ENCODE results near the gene M1AP.
"Not testable (repeated sequence)": the region's sequence is repeated elsewhere in the genome, so short reads cannot be mapped to it uniquely, and the experiment has no call there.

M1AP gene

DNA sequence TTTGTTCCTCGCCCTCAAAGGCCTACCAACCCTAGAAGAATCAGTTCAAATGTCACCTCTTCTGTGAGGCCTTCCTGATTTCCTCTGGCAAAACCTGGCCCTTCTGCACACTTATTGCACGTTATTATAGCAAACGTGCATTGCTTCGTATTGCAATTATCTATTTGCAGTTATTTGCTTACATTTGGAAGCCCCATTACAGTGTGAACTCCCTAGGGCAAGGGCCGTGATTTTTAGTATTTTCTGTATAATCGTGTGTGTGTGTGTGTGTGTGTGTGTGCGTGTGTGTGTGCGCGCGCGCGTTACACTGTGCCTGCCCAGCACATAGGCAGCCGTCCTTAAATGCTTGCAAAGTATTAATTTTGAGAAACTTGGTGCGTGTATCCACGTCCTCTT, 5.5 kb upstream of the M1AP start:
- no peak for DNase-seq (ENCODE audit: low read depth in 3 of 3)

DNA sequence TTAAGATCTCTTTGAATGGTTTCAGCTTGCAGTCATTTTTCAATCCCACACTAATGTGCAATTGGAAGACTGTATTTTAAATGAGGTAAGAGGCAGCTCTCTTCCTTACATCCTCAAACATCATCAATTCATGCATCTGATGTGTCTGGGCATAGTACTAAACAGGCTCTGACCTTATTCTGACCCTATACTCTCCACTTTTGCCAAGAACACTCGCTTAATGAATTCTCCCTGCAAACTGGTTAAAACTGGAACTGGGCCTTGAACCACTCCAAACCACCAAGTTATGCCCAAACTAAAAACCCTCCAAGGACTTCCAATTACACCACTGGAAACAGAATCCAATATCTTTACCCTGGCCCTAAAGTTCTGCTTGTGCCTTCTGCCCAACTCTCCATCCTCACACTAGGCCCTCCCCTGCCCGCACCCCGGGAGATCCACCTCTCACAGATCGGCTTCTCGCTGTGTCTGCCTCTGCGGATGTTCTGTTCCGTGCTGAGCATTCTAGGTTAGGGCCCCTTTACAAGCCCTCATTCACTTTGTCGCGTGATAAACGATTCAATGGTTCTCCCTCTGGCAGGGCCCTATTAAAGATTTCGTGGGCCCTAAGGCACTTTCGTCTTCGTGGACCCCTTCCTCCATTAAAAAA, 1.2 kb downstream of the M1AP start:
- DNase-seq (ENCODE audit: low read depth in 3 of 3) = no peak

DNA sequence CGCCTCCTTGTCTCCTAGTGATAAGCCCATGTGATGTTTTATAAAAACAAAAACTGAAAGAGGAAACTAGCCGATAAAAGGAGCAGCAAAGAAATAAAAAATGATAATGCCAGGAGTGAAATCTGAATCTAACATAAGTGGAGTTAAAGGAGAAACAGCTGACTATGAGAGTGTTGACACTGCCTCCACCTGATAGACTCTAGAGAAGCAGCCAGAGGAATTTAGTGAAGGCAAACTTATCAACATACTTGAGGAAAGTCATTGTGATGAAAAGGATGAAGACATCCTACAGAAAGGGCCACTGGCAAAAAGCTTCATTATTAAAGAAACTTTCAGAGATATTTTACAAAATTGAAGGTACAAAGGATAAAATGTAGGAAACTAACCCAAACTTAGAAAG, 1.9 kb downstream of the M1AP start:
- DNase-seq (ENCODE audit: low read depth in 3 of 3) = no peak

DNA sequence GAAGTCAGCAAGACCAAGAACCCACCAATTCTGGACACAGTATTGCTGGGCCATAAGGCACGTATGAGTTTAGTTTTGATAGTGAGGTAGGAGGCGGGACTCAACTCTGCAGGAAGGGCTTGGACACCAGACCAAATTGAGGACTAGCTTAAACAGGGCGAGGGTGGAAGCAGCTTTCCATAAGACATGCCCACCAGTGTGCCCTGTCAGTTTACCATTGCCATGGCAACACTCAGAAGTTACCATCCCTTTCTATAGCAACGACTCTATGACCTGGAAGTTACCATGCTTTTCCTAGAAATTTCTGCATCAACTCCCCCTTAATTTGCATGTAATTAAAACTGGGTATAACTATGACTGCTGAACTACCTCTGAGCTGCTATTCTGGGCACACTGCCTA, 2.8 kb downstream of the M1AP start:
- no peak for DNase-seq (ENCODE audit: low read depth in 3 of 3)

DNA sequence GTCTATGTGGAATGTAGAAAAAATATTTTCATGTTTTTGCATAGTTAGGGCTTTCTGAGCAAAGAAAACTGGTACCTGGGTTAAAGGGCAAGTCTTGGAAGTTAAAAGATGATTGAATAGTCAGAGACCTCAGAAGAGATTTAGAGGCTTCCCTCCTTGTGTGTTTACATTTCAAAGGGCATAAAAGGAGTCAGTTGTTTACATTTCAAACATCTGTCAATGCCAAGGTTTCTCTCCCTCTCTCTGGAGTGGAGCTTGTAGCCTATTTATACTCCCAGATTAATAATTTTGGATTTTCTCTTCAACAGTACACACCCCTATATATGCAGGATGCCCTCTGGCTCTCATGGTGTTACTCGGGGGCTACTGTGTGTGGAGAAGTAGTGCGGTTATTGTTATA, 8.6 kb downstream of the M1AP start:
- DNase-seq (ENCODE audit: low read depth in 3 of 3) = no peak

DNA sequence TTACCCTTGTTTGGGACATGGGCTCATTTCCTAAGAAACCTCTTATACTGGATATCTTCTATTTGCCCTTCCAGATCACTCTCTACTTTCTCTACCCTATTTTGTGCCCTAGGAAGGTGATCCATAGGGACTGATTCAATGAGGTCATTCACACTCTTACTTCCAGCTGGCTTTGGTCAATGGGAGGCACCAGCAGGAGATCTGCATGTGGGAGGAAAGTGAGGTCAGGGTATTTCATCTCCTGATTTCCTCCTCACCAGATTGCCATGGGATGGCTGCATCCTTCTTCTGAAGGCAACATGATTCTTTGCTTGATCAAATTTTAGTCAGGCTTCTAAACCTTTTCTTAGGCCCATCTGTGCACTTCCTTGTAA, 15.2 kb downstream of the M1AP start:
- DNase-seq (ENCODE audit: low read depth in 3 of 3) = no peak

DNA sequence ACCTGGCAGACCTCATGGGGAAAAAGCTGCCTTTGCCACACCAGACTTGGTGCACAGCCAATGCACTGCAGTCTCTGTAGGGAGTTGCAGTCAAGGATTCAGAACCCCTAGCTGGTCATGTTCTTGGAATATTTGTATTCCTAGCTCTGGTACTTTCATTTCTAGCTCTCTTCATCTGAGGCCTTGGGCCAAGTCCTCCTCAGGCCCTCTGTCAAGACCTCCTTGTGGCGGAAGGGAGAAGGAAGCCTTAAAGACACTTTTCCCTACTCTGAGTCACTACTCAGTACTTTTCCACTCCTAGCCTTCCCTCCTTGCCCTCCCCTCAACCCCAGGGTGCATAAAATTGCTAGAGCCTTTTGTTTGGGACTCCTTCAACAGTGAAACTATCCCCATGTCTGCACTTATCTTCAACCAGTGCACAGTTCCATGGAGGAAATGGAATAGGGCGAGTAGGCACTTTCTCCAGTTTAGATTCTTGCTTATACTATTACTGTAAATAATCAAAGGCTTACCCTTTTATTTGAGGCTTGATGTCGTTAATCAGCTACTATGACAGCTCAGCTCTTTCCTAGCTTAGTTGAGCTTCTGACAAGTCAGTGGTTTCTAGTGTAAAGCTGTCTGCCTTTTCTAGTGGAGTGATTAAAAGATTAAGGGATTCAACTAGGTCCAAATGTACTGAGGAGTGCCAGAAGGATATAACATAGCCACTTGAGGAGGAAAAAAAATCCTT, 15.8 kb downstream of the M1AP start:
- DNase-seq (ENCODE audit: low read depth in 3 of 3) = no peak

DNA sequence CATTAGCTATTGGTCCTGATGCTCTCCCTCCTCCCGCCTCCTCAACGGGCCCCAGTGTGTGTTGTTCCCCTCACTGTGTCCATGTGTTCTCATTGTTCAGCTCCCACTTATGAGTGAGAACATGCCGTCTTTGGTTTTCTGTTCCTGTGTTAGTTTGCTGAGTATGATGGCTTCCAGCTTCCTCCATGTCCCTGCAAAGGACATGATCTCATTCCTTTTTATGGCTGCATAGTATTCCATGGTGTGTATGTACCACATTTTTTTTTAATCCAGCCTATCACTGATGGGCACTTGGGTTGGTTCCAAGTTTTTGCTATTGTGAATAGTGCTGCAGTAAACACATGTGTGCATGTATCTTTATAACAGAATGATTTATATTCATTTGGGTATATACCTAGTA, 17.7 kb downstream of the M1AP start:
- DNase-seq (ENCODE audit: low read depth in 3 of 3) = not testable (repeated sequence)

DNA sequence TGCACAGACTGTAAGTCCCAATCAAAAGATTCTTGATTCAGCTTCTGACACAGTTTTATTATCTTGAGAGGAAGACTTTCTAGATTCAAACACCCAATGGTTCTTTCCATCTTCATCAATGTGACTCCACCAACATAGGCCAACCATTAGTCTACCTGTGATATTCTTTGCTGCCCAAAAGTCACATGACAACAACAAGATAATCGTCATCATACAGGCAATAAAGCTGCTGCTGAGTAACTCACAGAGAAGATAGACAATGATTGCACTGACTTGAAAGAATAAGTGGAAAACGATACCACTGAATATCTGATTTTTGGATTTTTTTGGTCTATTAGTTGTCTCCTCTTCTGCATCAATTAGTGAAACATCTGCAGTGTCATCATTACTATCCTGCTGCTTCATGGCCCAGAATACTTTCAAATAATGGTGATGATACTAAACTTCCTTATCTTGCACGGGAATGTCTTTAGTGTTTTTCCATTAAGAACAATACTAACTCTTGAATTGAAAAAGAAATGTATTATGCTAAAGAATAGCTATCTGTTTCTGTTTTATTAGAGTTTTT, 19.5 kb downstream of the M1AP start:
- no peak for DNase-seq (ENCODE audit: low read depth in 3 of 3)

DNA sequence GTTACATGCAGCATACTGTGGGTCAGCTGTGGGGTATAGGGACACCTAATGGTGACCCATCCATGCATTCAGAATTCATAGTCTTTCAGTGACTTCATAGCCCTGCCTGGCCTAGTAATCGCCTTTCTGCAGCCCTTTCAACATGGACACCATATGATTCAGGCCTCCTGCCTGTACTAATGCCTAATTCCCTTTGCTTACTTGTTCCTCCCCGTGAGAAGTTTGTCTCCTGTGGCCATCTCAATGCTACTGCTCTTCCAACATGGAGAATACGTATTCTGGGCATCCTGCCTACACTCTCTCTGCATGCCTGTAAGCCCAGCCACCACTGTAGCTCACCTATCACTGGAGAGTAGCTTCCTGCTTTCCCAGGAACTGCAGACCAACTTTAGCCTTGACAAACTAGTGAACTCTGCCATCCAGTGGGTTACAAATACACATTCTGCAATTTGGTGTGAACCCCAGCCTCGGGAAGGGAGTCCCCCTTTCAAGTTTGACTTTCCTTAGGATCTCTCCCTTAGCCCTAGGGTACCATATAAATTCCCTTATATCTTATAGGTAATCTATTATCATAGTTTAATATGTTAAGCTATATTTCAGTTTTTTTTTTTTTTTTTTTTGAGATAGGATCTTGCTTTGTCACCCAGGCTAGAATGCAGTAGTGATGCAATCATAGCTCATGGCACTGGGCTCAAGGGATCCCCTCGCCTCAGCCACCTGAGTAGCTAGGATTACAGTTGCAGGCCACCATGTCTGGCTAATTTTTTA, 22.3 kb downstream of the M1AP start:
- no peak for DNase-seq (ENCODE audit: low read depth in 3 of 3)

DNA sequence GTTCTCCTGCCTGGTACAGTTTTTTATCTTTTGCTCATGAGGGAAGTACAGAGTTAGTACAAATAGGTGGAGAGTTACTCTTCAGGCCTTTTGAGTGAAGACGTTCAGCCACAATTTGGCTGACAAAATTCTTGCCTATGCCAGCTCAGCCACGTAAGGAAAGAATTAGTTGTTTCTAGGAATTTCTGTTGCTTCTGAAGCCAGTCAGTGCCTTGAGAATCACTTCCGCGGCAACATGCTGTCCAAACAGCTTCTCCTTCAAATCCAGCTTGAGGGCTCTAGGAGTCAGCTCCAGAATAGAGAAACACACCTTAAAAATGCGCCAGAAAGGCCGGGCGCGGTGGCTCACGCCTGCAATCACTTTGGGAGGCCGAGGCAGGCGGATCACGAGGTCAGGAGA, 27.5 kb downstream of the M1AP start:
- DNase-seq (ENCODE audit: low read depth in 3 of 3) = no peak

DNA sequence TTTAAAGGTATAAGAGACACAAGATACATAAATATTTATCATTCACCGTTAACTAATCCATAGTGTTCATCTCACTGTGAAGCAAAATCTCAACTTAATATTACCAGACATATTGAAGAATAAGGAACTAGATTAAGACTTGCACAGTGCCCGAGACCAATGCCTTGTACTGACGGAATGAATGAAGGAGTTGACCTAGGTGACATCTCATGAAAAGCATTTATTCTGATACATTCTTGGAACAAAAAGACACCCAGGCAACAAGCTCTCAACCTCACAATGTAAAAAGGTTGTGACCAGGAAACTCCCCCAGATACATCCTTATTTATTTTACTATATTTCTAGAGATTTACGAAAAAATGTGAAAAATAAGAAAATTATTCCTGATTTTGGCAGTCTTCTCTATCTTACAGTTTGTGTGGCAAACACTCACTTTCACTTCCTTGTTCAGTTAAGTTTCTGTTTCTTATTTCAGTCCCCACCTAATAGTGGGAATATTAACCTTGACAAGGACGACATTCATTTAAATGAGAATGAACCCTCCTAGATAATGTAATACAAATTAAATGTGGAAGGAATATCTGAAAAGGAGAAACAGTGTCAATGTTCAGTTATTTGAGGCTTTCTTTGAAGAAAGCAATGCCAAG, 28.4 kb downstream of the M1AP start:
- DNase-seq (ENCODE audit: low read depth in 3 of 3) = no peak

DNA sequence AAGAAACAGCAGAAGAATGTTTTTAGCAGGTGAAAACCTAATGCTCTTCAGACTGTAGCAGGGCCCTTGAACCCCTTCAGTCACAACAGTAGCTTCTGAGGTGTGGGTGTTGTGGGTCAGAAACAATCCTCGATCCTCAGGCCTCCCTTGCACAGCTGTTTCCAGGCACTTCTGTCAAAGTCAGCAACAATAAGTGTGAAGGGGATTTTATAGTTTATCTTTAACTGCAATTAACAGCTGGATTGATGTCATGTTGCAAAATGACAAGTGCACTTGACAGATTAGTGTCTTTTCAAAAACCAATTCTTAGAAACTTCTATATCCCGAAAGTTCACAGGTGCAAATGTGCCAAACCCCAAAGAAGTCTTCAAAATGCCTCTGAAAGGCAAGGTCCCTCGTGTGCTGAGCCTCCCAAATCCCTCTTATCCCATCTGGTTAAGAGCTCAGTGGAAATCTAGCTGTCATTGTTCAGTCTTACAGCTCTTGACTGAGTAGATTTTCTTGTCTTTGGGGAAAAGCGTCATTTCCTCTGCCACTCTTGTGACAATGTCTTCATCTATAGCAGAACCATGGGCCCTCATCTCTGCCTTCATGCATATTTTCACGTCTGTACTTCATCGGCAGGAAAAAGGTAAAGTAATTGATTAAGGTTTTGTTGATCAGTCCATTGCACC, 29.6 kb downstream of the M1AP start:
- DNase-seq (ENCODE audit: low read depth in 3 of 3) = no peak

DNA sequence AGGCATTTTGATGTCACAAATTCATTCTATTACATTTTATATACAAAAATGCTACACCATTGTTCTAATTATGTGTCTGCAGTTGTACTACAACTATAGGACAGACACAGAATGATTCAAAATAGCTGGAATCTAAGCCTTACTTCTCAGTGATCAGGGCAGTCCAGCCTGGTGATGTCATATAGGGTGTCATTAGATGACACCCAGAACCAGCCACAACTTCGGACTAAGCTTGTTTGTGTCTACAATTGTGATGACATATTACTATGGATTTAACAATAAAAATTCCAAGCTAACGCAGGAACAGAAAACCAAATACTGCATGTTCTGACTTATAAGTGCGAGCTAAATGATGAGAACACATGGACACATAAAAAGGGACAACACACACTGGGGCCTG, 31.0 kb downstream of the M1AP start:
- DNase-seq (ENCODE audit: low read depth in 3 of 3) = no peak

DNA sequence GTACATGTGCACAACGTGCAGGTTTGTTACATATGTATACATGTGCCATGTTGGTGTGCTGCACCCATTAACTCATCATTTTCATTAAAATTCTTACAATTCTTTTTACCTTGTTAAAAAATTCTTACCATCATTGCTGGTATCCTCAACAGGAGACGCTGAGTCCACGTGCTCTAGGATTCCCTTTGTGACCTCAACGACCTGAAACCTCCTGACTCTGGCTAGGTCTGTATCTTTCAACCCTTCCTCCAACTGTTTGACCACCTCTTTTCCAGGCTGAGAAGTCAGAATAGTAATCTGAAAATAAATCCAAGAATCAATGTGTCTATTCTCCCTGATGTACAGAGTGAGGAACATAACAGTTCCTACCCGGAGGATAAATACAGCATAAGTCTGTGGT, 41.2 kb downstream of the M1AP start:
- DNase-seq (ENCODE audit: low read depth in 3 of 3) = no peak

DNA sequence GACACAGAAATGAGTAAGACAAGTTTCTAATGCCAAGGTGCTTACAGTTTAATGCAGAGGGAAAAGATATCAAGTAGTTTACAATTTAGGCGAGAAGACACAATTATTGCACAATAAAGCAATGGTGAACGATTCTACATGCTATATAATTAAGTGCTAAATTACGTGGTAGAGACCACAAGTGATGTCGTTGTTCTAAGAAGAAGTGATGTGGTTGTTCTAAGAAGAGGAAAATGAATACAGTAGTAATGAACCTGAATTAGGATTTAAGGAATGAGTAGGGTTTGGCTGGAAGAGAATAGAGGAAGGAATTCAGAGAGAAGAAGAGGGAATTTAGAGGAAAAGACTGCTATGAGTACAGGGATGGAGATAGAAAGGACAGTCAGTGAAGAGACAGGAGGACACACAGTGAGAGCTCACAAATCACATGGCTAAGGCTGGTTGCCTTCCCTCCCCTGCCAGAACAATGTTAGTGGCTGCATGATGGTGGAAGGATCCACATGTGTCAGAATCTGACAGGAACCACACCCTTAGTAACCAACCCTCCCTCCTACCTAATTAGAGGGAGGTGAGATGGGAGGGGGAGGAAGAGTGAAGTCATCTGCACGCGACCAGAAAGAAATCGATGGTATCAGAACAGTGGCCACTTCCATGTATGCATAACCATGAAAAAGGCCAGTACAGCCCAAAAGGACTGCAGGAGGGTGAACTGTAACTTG, 44.7 kb downstream of the M1AP start:
- DNase-seq (ENCODE audit: low read depth in 3 of 3) = no peak

DNA sequence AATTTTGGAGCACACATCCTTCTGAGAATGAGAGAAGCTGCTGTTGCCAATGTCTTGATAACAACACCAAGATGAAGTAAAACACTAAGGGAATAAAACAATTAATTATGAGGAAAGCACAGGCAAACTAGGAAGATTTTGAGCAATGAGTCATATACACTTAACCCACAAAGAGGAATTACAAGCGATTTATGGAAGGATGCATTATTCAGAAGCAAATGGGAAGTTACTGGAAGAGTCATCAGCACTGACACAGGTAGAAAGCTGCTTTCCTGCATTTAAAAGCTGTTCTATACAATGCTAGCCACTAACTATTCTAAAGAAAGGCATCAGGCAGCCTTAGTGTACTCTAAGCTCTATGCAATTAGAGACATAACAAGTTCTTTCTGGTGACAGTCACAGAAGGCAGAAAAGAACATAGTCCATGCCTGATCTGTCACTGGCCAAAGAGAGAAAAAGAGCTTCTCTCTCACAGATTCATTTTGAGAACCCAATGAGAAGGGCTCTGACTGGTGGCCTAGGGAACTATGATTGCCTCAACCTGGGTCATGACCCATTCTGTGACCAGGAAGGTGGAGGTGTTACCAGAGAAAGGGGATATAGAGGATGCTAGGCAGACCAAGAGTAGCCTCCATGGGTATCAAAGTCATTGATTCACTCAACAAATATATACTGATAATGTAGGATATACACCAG, 45.4 kb downstream of the M1AP start:
- no peak for DNase-seq (ENCODE audit: low read depth in 3 of 3)

DNA sequence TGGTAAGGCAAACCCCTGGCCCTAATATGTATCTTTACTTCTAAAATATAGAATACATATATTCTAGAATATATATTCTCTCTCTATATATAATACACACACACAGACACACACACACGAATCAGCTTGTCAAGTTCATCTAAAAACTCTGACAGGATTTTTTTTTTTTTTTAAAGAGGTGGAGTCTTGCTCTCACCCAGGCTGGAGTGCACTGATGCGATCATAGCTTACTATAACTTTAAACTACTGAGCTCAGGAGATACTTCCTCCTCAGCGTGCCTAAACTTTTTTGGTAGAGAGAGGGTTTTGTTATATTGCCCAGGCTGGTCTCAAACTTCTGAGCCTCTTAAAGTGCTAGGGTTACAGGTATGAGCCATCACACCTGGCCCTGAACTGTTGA, 48.5 kb downstream of the M1AP start:
- DNase-seq (ENCODE audit: low read depth in 3 of 3) = no peak

DNA sequence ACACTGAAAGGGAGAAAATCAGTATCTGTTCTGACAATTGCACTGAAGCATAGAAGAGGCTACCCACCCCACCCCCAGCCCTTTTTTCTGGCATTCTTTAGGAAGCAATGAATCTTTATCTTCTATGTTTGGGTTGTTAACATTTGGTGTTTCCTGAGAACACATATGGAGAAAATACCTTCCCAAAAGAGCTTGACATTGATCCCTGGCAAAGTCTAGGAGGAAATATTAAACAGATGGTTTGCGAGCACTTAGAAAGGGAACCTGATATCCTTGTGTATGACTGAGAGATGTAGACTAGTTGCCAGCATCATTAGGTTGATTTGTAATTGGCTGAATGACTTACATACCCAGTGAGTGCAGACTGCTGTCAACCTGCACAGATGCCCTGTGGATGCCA, 50.7 kb downstream of the M1AP start:
- DNase-seq (ENCODE audit: low read depth in 3 of 3) = no peak

DNA sequence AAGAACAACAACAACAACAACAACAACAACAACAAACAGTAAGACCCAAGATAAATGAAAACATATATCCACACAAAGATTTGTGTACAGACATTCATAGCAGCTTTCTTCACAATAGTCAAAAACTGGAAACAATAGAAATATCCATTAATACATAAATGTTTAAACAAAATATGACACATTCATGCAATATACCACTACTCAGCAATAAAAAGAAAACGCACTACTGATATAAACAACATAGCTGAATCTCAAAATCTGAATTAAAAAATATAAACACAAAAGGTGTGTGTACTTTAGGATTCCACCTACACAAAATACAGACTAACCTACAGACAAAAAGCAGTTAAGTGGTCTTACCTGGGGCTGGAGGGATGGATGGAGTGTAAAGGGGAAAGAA, 51.5 kb downstream of the M1AP start:
- no peak for DNase-seq (ENCODE audit: low read depth in 3 of 3)

Data from stimulated activated CD4-positive, alpha-beta T cell treated with anti-CD3 and anti-CD28 coated beads, TNF-alpha, amount 100 ng/mL, for 4 hours (primary cell).